ENCODE results near the gene MYH11. TPM values are rescaled to one million over a fixed set of nuclear protein-coding genes. Genes with fewer than 3 reads are reported as not detected.

MYH11 gene
- total and polyA plus RNA-seq, 10 of the 15 experiments (the other 5 are each of a cell fraction or from before 2014, with no cell fraction given) = 0.01 to 1.9 (median 0.13) TPM; not detected in 1

DNA sequence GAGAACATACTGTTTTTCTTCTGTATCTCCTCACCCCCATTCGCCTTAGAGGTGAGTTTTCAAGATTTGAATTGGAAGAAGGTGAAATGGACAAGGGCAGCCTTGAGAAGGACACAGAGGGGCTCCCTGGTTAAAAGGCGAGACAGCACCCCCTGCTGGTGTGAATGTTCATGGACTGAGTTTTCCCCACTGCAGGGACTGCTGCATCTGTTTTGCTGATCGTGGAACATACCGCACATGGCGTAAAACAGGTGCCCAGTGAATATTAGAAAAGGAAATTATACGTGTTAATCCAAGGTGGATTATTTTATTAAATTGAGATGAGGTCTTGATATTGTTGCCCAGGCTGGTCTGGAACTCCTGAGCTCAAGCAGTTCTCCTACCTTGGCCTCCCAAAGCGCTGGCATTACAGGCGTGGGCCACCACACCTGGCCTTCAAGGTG lies 152.3 kb downstream of the MYH11 start (continued):
- TF ChIP-seq, protein P1, sequence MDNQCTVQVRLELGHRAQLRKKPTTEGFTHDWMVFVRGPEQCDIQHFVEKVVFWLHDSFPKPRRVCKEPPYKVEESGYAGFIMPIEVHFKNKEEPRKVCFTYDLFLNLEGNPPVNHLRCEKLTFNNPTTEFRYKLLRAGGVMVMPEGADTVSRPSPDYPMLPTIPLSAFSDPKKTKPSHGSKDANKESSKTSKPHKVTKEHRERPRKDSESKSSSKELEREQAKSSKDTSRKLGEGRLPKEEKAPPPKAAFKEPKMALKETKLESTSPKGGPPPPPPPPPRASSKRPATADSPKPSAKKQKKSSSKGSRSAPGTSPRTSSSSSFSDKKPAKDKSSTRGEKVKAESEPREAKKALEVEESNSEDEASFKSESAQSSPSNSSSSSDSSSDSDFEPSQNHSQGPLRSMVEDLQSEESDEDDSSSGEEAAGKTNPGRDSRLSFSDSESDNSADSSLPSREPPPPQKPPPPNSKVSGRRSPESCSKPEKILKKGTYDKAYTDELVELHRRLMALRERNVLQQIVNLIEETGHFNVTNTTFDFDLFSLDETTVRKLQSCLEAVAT (IDR thresholded peaks at IDR 0.05) = 0 out of 2 replicates have a peak, but pooled peaks have one; percentile 35

DNA sequence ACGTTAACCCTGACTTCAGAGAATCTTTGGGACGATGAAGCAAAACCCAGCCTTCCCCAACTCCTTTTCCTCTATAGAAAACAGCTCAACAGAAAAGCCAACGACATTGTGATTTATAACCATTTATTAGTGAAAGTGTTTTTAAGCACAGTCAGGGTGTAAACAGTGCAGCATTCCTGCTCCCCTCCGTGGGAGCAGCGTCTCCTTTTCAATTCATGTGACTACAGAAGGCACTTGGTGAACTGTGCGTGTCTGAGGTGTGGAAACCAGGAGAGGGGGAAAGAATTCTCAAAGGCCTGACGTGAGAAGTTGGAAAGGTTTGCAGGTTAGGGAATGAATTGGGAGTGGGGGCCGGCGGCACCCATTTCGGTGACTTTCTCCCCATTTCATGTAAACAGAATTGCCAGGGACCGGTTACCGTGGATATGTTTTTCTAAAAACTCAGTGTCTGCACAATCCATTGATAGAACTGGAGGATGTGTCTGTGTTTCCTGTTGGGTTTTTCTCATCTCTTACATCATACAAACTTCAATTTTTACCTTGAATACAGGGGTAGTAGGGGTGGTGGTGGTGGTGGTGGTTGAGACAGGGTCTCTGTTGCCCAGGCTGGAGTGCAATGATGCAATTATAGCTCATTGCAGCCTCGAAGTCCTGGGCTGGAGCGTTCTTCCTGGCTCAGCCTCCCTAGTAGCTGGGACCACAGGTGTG lies 153.6 kb downstream of the MYH11 start:
- H3K36me3 ChIP-seq (ENCODE audit: control insufficient read depth in 2 of 2, insufficient read depth in 2 of 2, low read length in 1 of 2) = peaks cover 21 to 36% of the 10 kb centered on the region in 2 experiments
- no peaks in the 10 kb centered on the region for H3K9me3 ChIP-seq (replicated peaks; ENCODE audit: control insufficient read depth, insufficient read depth, low read length)
- FAIRE-seq = no peak
- no peaks in the 10 kb centered on the region for H3K4me1 ChIP-seq (ENCODE audit: control insufficient read depth, insufficient read depth, low read length)
- H3K4me2 ChIP-seq (ENCODE audit: control insufficient read depth, insufficient read depth) = no peak overlapping the region
- intact Hi-C loops (cut with micrococcal nuclease; ENCODE audit: unreplicated experiment) = loop anchor here (10.0 kb wide), 1 partner anchor 278 kb away; no protein-coding TSS in a partner anchor
- CTCF ChIA-PET = interaction anchor here (0.9 to 2.8 kb wide), 7 partner anchors 8 to 77 kb away, joined by 3 to 18 read pairs (median 3); no protein-coding TSS in a partner anchor
- no peak overlapping the region for H3K4me3 ChIP-seq
- in situ Hi-C loops (cut with MboI) = no loop called here
- SMC1A ChIA-PET (ENCODE audit: uncharacterized antibody, unreplicated experiment) = no interaction called here
- H4K20me1 ChIP-seq (ENCODE audit: control insufficient read depth, insufficient read depth) = no peaks in the 10 kb centered on the region; the same call in 1 of the 2 replicates
- TSS peak; percentile 15 for BruUV-seq (replicated peaks)
- DNase-seq (ENCODE audit: low read depth, low spot score) = no peak
- H3K27ac ChIP-seq (ENCODE audit: control insufficient read depth, insufficient read depth) = no peak overlapping the region
- no peaks in the 10 kb centered on the region for H3K27me3 ChIP-seq (replicated peaks in 1 of 2; ENCODE audit: control insufficient read depth in 2 of 2, insufficient read depth in 2 of 2, low read length in 1 of 2)
- WGBS (ENCODE audit: insufficient coverage, insufficient replicate concordance, low lambda C conversion rate, missing lambda C conversion rate) = 86% methylated on average over 14 of the region's 14 CpGs
- ATAC-seq = no peak
- H2AFZ ChIP-seq (ENCODE audit: control insufficient read depth, low read depth, low read length) = no peak overlapping the region
- H3K9ac ChIP-seq (ENCODE audit: control insufficient read depth, insufficient read depth, low read length) = no peak overlapping the region
- H3K79me2 ChIP-seq (ENCODE audit: control insufficient read depth, insufficient read depth, low read length) = no peaks in the 10 kb centered on the region
- POLR2A ChIA-PET = no interaction called here
- TF ChIP-seq, protein P2, sequence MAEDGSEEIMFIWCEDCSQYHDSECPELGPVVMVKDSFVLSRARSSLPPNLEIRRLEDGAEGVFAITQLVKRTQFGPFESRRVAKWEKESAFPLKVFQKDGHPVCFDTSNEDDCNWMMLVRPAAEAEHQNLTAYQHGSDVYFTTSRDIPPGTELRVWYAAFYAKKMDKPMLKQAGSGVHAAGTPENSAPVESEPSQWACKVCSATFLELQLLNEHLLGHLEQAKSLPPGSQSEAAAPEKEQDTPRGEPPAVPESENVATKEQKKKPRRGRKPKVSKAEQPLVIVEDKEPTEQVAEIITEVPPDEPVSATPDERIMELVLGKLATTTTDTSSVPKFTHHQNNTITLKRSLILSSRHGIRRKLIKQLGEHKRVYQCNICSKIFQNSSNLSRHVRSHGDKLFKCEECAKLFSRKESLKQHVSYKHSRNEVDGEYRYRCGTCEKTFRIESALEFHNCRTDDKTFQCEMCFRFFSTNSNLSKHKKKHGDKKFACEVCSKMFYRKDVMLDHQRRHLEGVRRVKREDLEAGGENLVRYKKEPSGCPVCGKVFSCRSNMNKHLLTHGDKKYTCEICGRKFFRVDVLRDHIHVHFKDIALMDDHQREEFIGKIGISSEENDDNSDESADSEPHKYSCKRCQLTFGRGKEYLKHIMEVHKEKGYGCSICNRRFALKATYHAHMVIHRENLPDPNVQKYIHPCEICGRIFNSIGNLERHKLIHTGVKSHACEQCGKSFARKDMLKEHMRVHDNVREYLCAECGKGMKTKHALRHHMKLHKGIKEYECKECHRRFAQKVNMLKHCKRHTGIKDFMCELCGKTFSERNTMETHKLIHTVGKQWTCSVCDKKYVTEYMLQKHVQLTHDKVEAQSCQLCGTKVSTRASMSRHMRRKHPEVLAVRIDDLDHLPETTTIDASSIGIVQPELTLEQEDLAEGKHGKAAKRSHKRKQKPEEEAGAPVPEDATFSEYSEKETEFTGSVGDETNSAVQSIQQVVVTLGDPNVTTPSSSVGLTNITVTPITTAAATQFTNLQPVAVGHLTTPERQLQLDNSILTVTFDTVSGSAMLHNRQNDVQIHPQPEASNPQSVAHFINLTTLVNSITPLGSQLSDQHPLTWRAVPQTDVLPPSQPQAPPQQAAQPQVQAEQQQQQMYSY (CRISPR knock-in tag; IDR thresholded peaks at IDR 0.05) = no peak
- TF ChIP-seq SMAD5 (IDR thresholded peaks at IDR 0.05; ENCODE audit: low read depth) = no peak
- no peak for TF ChIP-seq FOS (IDR thresholded peaks at IDR 0.05; ENCODE audit: borderline replicate concordance, extremely low read depth, insufficient read length)
- RAD21 ChIA-PET (ENCODE audit: unreplicated experiment) = interaction anchor here (1.1 to 1.5 kb wide), 2 partner anchors 12 to 61 kb away, joined by 3 read pairs; no protein-coding TSS in a partner anchor
